ENCODE results near the gene SH3PXD2A.
"Not testable (repeated sequence)": the region's sequence is repeated elsewhere in the genome, so short reads cannot be mapped to it uniquely, and the experiment has no call there.

Gene SH3PXD2A

DNA sequence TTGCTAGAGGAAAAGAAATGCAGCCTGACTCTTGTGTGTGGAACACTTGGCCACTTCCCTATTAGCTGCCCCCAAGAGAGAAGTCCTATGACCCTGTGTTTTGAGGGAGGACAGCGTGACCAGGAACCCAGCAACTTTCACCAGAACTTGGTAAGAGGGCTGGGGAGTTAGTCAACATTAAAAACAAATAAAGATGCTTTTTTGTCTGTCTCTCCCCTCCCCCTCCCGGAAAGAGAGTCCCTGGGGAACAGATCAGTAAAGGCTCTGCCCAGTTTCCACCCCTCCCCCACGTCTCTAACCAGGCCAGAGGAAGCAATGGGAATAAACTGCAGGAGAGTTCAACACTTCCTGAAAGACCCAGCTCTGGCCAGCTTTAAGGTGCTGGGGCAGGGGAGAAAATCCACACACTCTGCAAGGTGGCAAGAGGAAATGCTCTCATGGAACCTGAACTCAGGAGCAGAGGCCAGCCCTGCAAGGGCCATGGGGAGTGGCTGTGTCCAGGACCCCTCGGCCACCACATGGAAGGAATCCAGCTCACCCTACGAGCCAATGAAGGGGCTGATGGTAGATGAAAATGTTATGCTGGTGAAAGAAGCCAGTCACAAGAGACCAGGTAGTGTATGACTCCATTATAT is 21.5 kb downstream of the SH3PXD2A start:
- no peak for DNase-seq (ENCODE audit: low spot score)

- DNase-seq (ENCODE audit: low spot score): no peak
Measured at GRCh38 chr10:103832806-103833205, 22.6 kb downstream of the SH3PXD2A start.

DNA sequence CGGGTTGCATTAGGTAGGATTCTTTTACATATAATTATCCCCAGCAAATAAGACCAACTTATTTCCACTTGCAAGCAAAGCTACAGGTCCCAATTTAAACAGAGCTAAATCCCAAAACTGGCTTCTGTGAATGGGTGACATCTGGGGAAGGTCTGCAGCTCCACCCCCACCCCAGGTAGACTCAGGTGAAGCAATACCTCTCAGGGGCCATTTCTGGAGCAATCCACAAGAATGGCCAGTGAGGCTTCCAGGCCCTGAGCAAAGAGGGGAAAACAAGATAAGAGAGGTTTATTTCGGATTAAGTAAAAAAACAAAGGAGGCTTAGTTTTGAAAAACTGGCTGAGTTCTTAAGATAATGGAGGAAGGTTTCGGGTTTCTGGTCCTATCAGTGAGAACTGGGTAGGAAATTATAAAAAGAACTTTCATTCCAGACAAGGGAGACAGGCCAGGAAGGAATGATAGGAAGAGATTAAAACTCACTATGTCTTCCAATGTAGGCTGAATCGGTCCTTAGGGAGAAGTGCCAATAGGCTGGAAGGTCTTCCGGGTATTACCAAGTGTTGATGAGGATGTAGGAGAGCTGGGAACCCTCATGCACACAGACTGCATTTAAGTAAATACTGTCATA is 25.4 kb downstream of the SH3PXD2A start:
- no peak for DNase-seq (ENCODE audit: low spot score)

DNA sequence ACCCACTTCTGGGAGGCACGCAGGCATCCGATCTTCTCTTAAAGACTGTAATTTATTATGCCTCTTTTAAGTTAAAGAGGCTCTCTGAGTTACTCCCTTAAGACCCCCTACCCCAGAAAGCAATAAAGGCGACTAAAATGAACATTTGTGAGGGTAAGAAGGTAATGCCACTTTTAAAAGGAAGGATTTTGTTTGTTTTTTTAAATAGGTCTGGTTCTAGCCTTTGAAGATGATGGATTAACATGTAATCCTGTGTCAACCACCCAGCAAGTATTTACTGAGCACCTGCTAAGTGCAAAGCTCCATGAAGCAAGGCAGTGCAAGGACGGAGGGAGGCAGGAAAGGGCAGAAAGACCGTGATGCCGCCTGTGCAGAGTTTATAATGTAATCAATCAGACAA is 26.1 kb downstream of the SH3PXD2A start:
- DNase-seq (ENCODE audit: low spot score): no peak

DNA sequence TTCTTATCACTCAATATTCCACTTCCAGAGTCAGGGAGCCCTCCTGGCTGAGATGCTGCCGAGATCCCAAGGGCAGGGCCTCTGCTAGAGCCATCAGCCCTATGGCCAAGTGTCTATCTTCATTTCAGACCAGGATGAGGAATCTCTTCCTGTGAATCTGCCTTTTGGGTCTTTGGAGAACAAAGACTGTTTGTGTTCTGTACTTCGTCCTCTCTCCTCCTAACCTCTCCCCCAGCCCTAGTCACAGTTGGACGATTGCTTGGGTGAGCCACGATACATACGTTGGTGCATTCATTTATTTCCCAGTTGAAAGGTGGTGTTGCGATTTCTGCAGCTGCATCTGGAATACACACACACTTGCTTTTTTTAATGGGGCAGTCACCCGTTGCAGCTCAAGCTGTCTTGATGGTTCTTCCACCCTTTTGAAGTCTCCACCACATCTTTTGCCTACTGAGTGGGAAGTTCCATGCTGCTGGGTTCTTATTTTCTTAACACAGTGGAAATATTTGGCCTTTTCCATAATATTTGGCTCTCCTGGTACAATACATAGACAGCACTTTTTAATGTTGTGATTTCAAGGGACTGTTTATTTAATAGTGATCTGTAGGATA is 26.7 kb downstream of the SH3PXD2A start:
- peak; percentile 66 for DNase-seq (ENCODE audit: low spot score)

DNA sequence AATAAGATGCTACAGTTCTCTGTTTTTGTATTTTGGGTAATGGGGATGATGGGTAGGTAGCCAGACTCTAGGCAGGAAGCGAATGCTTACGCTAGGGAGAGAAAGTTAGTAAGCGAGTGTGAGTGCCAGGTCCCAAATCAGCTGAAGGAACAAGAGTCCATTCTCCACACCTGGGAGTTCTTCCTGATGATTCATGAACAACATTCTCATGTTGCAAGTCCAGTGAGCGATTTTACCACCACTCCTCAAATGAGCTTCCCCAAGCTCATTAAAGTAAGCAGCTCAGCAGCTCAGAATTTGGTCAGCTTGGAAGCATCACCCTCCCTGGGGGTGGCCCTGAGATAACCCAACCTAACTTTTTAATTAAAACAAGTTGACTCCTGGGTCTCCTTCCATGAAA is 27.3 kb downstream of the SH3PXD2A start:
- no peak for DNase-seq (ENCODE audit: low spot score)

- DNase-seq (ENCODE audit: low spot score): no peak
Measured at GRCh38 chr10:103826885-103827284, 28.5 kb downstream of the SH3PXD2A start.

- DNase-seq (ENCODE audit: low spot score): no peak
Measured at GRCh38 chr10:103824281-103824680, 31.1 kb downstream of the SH3PXD2A start.

DNA sequence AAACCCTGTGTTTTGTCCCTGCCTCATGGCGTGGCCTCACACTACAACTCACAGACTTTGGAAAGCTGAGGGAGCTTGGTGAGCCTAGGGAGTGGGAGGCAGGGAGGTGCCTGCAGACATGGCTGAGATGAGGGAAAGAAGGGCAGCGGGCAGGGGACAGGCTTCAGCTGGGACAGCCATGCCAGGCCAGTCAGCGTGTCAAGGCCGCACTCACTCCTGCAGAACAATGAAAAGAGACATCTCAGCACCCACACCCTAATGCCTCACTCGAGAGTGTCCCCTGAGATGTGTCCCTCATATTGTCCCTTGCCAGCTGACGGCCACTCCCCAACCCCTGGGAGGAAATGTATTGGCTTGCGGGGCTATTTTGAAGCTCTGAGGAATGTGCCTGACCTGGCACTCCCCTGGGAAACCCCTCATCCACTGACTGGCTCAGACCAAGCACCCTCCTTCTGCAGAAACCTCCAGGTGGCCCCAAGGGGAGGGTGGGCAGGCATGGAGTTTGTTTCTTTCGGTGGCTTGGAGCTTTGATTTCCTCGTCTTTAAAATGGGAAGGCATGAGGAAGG is 31.6 kb downstream of the SH3PXD2A start:
- no peak for DNase-seq (ENCODE audit: low spot score)

DNA sequence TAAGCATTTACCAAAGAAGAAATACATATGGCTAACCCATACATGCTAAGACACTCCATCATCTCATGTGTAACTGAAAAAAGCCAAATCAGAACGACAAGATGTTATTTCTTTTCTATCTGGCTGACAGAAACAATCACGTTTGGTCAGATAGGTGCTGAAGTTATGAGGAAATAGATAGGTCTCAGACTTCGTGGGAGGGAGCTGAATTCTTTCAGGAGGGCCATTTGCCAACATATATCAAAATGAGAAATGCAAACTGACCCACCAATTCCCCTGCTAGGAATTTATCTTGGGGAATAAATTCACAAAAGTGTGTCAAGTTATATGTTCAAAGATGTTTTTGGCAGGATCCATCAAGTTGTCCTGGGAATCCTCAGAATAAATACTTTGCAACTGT is 32.6 kb downstream of the SH3PXD2A start:
- no peak for DNase-seq (ENCODE audit: low spot score)

GRCh38 chr10:103822107-103822716 is 33.2 kb downstream of the SH3PXD2A start:
- DNase-seq (ENCODE audit: low spot score): no peak

DNA sequence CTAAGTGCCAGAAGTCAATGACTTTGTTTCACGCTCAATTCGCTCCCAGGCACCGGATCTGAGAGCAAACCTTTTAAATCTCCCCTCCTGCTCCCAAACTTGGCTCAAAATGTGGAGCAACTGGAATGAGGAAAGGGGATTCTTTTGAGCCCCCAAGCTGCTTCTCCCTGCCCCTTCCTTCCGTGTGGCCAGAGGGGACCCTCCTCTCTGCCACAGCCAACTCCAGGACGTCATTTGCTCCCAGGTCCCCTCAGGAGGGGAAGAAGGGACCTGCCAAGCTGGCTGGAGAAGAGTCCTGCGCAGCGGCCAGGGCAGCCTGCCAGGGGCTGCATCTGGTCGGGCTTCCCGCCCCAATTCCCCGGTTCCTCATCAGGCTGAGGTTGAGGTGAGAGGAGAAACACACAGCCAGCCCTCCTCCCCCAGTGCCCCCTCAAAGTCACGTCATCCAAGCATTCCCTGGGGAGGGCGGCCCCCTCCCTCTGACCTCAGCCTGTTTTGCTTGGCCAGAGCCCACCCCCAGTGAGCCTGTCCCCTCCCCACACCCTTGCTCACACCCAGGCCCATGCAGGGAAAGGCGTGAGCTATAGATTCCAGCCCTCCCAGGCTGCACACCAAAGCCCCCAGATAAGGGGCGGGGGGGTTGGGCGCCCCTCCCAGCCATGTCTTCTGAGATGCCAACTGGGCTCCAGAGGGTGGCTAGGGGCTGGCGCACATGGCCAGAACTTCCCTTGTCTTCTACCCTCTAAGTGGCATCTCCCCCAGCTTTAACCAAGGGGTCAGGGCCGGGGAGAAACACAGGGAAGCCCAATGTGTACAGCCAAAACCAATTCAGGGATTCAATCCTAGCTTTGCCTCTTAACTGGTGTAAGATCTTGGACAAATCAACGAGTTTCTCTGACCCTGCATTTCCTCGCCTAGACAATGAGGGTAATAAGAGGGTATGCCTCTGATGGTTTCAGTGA is 35.0 kb downstream of the SH3PXD2A start:
- no peak for DNase-seq (ENCODE audit: low spot score)

- DNase-seq (ENCODE audit: low spot score): no peak
Measured at GRCh38 chr10:103819493-103819892, 35.9 kb downstream of the SH3PXD2A start.

DNA sequence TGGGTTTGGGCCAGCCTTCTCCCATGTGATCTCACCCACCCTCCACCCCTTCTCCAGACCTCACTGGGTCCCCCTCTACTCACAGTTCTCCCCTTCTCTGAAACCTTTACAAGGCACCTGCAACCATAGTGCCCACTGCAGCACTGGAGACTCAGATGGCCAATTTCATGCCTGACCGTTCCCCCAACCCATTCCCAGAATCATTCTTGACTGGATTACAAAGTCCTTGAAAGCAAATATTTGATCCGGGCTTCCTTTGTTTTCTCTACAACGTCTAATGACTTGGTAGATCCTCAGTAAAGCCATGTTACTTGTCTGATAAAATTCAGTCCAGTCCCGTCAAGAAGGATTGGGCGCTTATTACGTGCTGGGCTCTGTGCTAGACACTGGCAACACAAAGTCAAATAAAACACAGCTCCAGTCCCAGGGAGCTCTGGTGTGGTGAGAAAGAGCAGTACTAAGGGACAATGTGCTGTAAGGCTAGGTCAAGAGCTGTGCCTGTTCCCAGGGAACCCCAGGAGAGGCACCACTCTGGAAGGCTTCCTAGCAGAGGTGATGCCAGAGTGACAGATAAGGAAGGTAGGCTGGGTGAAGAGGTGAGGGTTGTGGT is 36.5 kb downstream of the SH3PXD2A start:
- no peak for DNase-seq (ENCODE audit: low spot score)

GRCh38 chr10:103818105-103818504 is 37.3 kb downstream of the SH3PXD2A start:
- no peak for DNase-seq (ENCODE audit: low spot score)

GRCh38 chr10:103816431-103816830 is 38.9 kb downstream of the SH3PXD2A start:
- no peak for DNase-seq (ENCODE audit: low spot score)

GRCh38 chr10:103814626-103815370 is 40.6 kb downstream of the SH3PXD2A start:
- DNase-seq (ENCODE audit: low spot score): no peak

- DNase-seq (ENCODE audit: low spot score): no peak
Measured at GRCh38 chr10:103814105-103814504, 41.3 kb downstream of the SH3PXD2A start.

GRCh38 chr10:103813312-103813711 is 42.1 kb downstream of the SH3PXD2A start:
- DNase-seq (ENCODE audit: low spot score): not testable (repeated sequence)

GRCh38 chr10:103812432-103812831 is 42.9 kb downstream of the SH3PXD2A start:
- DNase-seq (ENCODE audit: low spot score): no peak

GRCh38 chr10:103812004-103812403 is 43.4 kb downstream of the SH3PXD2A start:
- DNase-seq (ENCODE audit: low spot score): no peak

All from NAMALWA (cell line).